ENCODE results near the gene ALDH1A3.

The ALDH1A3 gene

DNA sequence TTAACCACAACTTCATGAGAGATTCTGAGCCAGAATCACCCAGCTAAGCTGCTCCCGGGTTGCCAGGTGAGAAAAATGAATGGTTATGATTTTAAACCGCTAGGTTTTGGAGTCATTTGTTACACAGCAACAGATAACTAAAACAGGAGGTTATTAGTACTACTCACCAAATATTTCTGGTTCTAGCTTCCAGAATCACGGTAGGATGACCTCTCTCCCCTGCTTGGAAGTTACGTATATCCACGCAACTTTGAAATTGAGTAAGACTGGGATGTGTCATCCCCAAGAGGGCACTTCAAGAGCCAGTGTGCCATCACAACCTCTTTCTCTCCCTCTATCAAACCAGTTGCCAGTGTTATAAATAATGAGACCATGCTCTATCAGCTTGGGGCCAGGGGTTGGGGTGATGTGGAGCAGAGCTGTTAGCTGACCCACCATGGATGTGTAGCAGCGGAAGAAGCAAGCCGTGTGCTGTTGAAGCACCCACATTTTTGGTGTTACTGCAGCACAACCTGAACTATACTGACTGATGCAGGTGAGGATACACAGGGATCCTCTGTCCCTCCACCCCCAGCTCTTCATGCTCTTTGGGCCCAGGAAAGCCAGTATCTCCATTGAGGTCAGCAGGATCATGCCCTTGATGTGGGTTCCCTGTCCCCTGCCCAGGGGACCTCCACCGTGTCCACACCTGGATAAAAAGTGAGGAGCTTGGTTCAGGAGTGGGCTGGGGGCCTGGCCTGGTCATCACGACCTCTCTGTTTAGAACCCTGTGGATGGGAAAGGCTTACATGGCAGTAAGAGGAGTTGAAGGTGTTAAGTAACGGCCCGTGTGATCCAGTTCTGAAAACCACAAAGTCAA lies 19.4 kb upstream of the ALDH1A3 start:
- DNase-seq (ENCODE audit: low read depth in 2 of 2), result no peak

- no peak for DNase-seq (ENCODE audit: low read depth in 2 of 2)
Observed at GRCh38 chr15:100860829-100861510, 18.7 kb upstream of the ALDH1A3 start.

GRCh38 chr15:100861511-100861991 lies 18.1 kb upstream of the ALDH1A3 start:
- DNase-seq (ENCODE audit: low read depth in 2 of 2), result no peak

DNA sequence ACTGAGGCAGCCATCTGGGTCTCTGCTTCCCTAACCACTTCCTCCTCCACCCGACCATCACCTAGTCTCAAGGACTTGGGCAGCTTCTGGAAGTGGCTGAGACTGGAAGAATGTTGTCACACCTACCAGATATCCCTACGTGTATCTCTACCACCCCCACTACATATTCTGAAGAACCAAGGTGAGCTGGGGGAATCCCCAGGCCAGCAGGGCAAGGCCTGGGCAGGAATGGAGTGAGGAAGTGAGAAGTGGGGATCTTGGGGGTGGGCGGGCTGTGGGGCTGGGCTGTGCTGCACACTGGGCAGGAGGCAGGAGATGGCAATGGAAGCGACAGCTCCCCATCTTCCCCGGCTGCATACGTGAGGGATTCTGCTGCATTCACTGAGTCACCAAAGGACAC lies 17.5 kb upstream of the ALDH1A3 start:
- no peak for DNase-seq (ENCODE audit: low read depth in 2 of 2)

DNA sequence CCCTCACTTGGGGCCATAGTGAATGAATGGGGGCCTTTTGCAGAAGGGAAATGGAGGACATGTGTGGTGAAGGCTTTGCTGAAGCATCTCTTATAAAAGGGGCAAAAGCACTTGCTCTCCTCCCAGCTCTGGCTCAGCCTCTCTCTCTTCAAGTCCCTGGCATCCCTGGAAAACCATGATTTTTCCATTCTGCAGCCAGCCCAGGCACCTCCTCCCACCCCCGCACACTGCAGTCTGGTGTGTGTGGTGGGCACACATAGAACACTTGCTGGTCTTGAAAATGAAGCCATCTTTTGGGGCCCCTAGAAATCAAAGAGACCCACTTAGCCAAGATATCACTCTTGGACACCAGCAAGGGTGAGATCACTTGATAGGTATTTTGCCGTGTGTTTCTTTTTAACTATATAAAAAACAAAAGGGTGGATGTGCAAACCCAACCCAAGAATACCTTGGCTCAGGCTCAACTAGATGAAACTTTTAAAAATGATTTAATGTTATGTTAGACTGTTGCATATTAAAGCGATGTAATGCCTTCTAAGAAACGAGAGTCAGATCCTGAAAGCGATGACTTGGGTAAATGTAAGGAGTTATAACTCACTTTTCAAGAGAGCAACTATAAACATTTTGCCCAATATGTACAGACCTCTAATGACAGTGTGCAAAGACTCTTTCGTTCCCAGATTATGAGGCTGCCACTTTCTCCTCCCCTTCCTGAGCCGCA lies 16.4 kb upstream of the ALDH1A3 start:
- DNase-seq (ENCODE audit: low read depth in 2 of 2), result no peak

GRCh38 chr15:100863796-100864267 lies 15.8 kb upstream of the ALDH1A3 start:
- no peak for DNase-seq (ENCODE audit: low read depth in 2 of 2)

DNA sequence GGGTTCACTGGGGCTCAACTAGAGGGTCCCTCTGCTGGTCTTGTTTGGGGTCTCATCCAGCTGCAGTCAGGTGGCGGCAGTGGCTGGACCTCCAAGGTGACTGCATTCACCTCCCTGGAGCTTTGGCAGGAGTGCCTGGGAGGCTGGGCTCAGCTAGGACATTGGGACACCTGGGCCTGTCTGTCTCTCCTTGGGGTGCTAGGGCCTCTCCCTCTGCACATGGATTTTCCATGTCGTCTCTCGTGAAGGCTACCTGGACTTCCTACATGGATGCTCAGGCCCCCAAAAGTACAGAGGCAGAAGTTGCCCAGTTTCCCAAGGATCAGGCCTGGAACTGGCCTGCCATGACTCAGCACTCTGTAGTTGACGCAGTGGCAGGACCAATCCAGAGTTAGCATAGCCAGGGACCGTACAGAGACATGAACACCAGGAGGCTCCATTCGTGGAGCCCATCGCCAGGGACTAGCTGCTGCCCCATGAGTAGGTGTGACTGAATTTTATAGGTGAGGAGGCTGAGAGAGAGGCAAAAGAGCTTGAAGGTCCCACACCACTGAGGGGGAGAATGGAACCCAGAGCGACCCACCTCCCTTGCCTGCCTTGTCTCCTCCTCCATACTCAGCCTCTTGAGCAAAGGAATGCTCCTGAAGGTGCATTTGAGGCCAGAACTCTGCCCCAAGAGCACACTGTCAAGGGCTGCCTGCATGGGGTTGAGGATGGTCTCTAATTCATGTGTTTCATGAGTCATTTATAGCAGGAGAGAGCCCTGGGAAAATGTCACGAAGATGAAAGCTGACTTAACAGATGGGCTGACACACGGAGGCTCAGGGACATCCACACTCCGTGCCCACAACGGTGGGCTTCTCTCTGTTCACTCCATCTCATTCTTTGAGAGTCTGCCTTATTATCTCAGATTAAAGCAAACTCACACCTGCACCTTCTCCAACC lies 13.0 kb upstream of the ALDH1A3 start:
- no peak for DNase-seq (ENCODE audit: low read depth in 2 of 2)

GRCh38 chr15:100867433-100867832 lies 12.2 kb upstream of the ALDH1A3 start:
- DNase-seq (ENCODE audit: low read depth in 2 of 2), result no peak

DNA sequence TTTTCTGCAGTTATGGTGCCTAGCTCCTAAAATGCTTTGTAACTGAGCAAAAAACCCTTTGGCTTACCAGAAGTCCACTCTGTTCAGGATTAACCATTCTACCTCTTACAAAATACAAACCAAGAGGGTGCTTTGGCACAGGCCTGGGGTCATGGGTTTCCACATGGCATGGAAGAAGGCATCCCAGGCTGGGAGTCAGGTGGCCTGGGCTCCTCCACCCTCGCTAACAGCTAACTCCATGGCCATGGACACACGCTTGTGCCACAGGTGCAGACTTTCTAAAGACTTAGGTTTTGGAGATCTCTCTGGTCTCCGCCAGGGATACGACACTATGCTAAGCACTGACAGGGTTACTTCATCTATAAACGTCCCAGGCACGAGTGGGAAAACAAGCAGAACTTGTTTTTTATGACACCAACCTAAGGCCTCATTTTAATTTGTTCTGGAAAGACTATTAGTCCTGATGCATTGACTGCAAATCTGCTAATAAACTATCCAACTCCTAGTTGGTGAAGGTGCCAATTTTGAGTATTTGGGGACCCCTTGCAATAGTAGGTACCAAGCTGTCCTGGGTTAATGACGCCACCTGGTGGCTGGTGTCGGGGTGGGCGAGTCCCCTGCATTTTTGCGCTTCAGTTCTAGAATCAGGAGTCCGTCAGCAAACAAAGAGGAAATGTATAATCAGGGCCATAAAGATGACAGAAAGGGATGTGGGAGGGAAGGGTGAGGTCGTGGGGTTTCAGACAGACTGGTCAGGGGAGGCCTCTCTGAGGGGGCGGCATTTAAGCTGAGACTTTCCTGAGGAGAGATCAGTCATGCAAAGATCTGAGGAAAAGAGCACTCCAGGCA lies 10.3 kb upstream of the ALDH1A3 start:
- DNase-seq (ENCODE audit: low read depth in 2 of 2), result no peak

DNA sequence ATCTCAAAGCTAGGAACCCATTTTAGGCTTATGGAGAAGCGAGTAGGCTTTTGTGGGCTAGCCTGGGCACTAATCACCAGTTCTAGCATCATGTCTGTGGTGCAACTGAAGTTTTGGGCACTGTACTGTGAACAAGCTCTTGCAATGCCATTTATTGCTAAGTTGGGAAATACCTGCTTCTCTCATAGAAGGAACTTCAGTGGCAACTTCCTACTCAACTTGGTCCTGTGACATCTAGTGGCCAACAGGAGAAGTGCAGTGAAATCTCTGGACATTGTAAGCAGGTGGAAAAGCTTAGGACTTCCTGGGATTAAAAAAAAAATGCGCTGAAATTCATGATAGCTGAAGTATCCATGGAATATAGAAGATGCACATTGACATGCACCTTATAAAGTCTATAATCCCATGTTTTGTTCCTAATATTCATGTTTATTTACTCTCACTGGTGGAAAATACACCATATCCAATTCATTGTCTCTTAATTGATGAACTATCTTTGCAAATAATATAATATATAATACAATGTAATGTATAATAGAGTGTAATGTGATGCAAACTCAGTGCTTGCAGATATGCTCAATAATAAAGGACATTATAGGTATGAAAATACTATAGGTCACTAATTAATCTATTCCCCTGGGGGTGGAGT lies 6.5 kb upstream of the ALDH1A3 start:
- no peak for DNase-seq (ENCODE audit: low read depth in 2 of 2)

- DNase-seq (ENCODE audit: low read depth in 2 of 2), result no peak
Observed at GRCh38 chr15:100875495-100875894, 4.1 kb upstream of the ALDH1A3 start.

DNA sequence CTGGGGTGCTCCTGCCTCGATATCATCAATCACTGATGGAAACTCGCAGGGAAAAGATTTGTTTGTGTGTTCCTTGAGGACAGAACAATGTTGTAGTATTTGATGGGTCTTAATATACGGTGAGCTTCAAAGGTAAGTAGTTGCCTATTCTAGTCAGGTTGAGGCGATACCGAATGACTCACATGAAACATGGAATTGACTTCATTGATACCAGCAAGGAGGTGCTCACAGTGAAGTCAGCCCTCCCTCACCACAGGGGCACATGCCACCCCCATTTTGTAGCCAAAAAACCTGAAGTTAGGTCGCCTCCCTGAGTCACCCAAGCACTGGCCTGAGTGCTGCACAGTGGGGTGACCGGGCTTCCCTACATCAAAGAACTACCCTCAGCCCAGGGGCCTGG lies 3.7 kb upstream of the ALDH1A3 start:
- DNase-seq (ENCODE audit: low read depth in 2 of 2), result no peak

GRCh38 chr15:100877551-100877950 lies 2.1 kb upstream of the ALDH1A3 start:
- DNase-seq (ENCODE audit: low read depth in 2 of 2), result no peak

GRCh38 chr15:100878130-100878529 lies 1.5 kb upstream of the ALDH1A3 start:
- no peak for DNase-seq (ENCODE audit: low read depth in 2 of 2)

GRCh38 chr15:100878648-100879047 lies 983 bp upstream of the ALDH1A3 start:
- DNase-seq (ENCODE audit: low read depth in 2 of 2), result no peak

- no peak for DNase-seq (ENCODE audit: low read depth in 2 of 2)
Observed at GRCh38 chr15:100879061-100879463, 569 bp upstream of the ALDH1A3 start.

DNA sequence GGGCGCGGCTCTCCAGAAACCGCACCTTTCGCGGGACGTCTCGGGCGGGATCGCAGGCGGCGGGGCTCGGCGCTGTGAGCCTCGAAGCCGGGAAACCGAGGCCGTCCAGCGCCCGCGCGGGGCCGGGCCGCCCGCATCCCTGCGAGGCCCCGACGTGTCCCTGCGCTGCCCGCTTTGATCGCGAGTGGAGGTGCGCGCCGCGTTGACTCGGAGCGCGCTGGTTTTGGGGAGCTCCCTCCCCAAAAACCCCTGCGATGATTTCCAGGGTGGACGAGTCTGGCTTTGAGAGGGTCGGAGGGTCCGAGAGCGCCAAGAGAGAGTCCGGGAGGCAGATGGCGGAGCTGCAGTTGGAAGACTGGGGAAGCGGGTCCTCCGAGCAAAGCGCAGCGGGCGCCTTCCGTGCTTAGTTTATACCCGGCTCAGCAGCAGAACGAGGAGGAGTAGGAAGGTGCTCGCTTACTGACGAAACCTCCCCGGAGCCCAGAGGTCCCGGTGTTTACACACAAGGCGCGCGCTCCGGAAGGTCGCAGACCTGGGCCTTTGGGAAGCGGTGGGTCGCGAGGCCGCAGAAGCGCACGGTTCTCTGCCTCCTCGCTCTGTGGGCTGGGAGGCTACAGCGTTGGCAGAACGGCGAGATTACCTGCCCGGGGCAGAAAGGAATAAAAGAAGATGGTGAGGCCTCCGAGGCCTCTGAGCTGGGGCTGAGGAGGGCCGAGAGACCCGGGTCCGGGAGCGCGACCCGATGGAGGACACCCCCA lies 687 bp downstream of the ALDH1A3 start:
- no peak for DNase-seq (ENCODE audit: low read depth in 2 of 2)

GRCh38 chr15:100880897-100881242 lies 1.2 kb downstream of the ALDH1A3 start:
- DNase-seq (ENCODE audit: low read depth in 2 of 2), result no peak
